Neutrophil (primary cell): Measurements from ENCODE around the gene PPP1R17.

ENCODE experiments used
- H3K27ac ChIP-seq: fragments of 200-600 bp; sonication (generic); 2 replicates; pipeline ENCODE4 v1.5.1; 2016; ENCODE audit warnings: mild to moderate bottlenecking, moderate library complexity
- H3K27me3 ChIP-seq: fragments of 200-600 bp; sonication (generic); 2 replicates; pipeline ENCODE4 v1.6.0; 2016; ENCODE audit warnings: mild to moderate bottlenecking
- H3K36me3 ChIP-seq: fragments of 200-600 bp; sonication (generic); 2 replicates; pipeline ENCODE4 v1.5.1; 2017
- H3K4me1 ChIP-seq, 2 experiments: fragments of 200-600 bp in 1 of 2; sonication (generic) in 1 of 2; 1 replicate in 1 of 2; 2 replicates in 1 of 2; pipeline versions ENCODE4 v1.5.1 to v1.6.1; 2013 to 2016; ENCODE audit warnings: low read depth in 1 of 2, low read length in 1 of 2, mild to moderate bottlenecking in 1 of 2, moderate library complexity in 1 of 2; ENCODE audit not compliant: control insufficient read depth in 1 of 2, insufficient read depth in 1 of 2
- H3K4me3 ChIP-seq, 2 experiments: fragments of 200-600 bp in 1 of 2; sonication (generic) in 1 of 2; 1 replicate in 1 of 2; 2 replicates in 1 of 2; pipeline ENCODE4 v1.5.1; 2013 to 2016; ENCODE audit warnings: low read depth in 1 of 2, low read length in 1 of 2, mild to moderate bottlenecking in 1 of 2, moderate library complexity in 1 of 2
- H3K9me3 ChIP-seq: fragments of 200-600 bp; sonication (generic); 2 replicates; pipeline ENCODE4 v1.5.1; 2016
- TF ChIP-seq, protein P1 (sequence below): fragments of 200-600 bp; sonication (generic); IDR thresholded peaks from 2 replicates; pipeline ENCODE4 v1.5.1; 2016; ENCODE audit warnings: antibody characterized with exemption

The PPP1R17 gene

DNA sequence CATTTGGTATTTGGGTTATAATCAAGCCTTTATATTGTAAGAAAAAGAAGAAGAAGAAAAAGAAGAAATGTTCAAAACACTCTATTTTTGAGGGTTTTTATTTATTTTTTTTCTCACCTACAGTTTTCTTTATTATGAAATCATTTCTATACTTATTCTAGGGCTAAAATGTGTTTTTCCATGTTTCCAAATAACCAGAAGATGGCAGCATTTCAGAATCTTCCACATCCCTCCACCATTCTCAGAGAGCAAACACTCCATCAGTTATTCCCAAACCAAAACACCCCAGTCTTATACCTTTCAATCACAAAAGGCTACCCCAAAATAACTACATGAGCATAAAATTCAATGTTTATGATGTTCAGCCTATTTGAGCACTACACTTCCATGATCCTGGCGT is 38.7 kb upstream of the PPP1R17 start:
- H3K27me3 ChIP-seq, result no peaks in the 10 kb centered on the region
- no peaks in the 10 kb centered on the region for H3K9me3 ChIP-seq
- H3K4me3 ChIP-seq, result no peak overlapping the region
- no peak overlapping the region for H3K27ac ChIP-seq
- no peaks in the 10 kb centered on the region for H3K36me3 ChIP-seq
- no peaks in the 10 kb centered on the region for H3K4me1 ChIP-seq
- TF ChIP-seq, protein P1, sequence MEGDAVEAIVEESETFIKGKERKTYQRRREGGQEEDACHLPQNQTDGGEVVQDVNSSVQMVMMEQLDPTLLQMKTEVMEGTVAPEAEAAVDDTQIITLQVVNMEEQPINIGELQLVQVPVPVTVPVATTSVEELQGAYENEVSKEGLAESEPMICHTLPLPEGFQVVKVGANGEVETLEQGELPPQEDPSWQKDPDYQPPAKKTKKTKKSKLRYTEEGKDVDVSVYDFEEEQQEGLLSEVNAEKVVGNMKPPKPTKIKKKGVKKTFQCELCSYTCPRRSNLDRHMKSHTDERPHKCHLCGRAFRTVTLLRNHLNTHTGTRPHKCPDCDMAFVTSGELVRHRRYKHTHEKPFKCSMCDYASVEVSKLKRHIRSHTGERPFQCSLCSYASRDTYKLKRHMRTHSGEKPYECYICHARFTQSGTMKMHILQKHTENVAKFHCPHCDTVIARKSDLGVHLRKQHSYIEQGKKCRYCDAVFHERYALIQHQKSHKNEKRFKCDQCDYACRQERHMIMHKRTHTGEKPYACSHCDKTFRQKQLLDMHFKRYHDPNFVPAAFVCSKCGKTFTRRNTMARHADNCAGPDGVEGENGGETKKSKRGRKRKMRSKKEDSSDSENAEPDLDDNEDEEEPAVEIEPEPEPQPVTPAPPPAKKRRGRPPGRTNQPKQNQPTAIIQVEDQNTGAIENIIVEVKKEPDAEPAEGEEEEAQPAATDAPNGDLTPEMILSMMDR, result no peak

DNA sequence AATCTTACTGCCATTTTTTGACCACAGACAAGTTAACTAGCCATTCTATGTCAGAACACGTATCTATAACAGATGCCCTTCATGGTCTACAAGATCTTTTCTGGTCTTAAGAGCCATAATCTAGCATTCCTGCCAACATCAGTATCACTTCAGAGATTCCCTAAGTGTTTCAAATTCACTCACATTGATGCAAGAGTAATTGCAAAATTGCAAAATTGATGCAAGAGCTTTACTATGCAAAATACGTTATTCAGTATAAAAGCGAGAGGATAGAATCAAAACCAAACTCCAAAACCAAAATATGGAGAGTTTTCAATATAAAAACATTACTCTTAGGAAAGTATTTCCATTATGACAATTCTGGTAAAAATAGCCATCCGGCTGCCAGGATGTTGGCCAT is 38.1 kb upstream of the PPP1R17 start:
- Histone ChIP-seq H3K27me3 (no peaks in the 10 kb centered on the region), H3K36me3 (no peaks in the 10 kb centered on the region), H3K9me3 (no peaks in the 10 kb centered on the region), H3K4me1 (no peaks in the 10 kb centered on the region), H3K4me3 (no peak overlapping the region), H3K27ac (no peak overlapping the region)
- TF ChIP-seq, protein P1, result no peak

DNA sequence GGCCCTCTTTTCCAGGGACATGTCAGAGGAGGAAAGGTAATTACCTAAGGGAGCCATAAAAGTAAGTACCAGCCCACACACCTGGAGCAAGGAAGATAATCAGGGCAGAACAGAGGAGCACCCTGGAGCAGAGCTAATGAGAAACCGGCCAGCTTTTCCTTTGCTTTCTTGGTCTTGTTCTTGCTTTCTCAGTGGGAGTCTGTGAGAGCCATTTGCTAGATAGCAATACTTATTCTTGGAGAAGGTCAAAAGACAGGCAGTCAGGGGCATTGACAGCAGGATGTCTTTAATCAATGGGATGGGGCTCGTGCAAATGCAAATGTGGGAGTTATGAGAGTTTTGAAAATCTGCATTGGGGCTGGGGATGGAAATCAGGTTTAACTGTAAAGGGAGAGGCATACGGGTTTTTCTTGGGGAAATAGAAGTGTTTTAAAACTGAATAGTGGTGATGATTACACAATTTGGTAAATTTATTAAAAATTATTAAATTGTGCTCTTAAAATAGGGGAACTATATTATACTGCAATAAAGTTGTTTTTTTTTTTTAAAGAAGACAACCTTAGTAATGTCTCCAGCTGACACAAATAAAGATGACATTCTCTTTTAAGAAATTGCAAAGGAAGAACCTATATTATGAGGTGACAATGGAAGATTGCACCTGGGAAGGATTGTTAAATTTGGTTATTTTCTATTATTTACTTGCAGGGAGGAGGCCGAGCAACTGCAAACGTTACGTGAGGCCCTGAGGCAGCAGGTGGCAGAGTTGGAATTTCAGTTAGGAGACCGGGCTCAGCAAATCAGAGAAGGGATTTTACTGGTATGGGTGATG is 35.6 kb upstream of the PPP1R17 start:
- TF ChIP-seq, protein P1, result no peak
- Histone ChIP-seq H3K36me3 (no peaks in the 10 kb centered on the region), H3K4me1 (no peaks in the 10 kb centered on the region), H3K9me3 (no peaks in the 10 kb centered on the region), H3K27ac (no peak overlapping the region), H3K27me3 (no peaks in the 10 kb centered on the region), H3K4me3 (no peak overlapping the region)

DNA sequence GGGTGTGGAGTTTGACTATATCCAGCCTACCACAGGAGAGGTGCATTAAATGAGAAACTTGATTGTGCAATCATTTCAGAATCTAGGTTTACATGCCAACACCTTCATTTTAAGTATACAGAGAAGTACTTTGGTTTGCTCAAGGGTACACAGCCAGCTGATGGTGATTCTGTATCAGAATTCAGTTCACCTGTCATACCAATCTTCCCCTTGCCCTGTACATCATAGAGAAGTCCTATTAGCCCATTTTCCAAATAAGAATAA is 35.0 kb upstream of the PPP1R17 start:
- H3K9me3 ChIP-seq, result no peaks in the 10 kb centered on the region
- no peaks in the 10 kb centered on the region for H3K36me3 ChIP-seq
- H3K27me3 ChIP-seq, result no peaks in the 10 kb centered on the region
- no peak overlapping the region for H3K27ac ChIP-seq
- TF ChIP-seq, protein P1, result no peak
- no peak overlapping the region for H3K4me3 ChIP-seq
- no peaks in the 10 kb centered on the region for H3K4me1 ChIP-seq

DNA sequence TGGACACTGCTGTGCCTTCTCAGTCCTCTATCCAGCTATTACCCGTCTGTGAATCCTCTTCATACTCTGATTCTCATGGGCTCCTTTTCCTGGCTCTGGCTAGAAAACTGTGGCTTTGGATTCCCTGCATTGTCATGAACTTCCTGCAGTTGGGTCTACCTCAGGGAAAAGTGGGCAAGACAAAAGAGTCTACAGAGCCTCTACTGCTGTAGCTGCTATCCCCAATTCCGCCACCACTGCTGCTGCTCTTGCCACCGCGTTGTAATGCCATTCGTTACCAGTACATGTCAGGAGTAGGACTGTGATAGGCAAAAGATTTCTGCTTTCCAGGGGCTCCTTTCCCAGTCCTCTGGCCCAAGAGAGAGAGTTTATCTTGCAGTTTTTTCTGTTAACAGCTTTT is 23.9 kb upstream of the PPP1R17 start:
- peaks cover 4 to 12% of the 10 kb centered on the region in 2 experiments for H3K4me1 ChIP-seq

More for the DNA sequence above, 23.9 kb upstream of the PPP1R17 start:
- H3K27ac ChIP-seq, result no peak overlapping the region
- H3K4me3 ChIP-seq, result no peak overlapping the region
- no peaks in the 10 kb centered on the region for H3K9me3 ChIP-seq
- TF ChIP-seq, protein P1, result no peak
- peaks cover 5% of the 10 kb centered on the region for H3K27me3 ChIP-seq
- H3K36me3 ChIP-seq, result no peaks in the 10 kb centered on the region
